Activated naive CD4-positive, alpha-beta T cell treated with anti-CD3 and anti-CD28 coated beads for 36 hours (primary cell): Measurements from ENCODE around the gene BAZ1B. TPM values are rescaled to one million over a fixed set of nuclear protein-coding genes. Genes with fewer than 3 reads are reported as not detected.
"Not testable (repeated sequence)": the region's sequence is repeated elsewhere in the genome, so short reads cannot be mapped to it uniquely, and the experiment has no call there.

ENCODE experiments used
- CTCF ChIA-PET: fragments of 350-600 bp; sonication (Branson Sonifier 250); formaldehyde crosslinking; loops from one replicate; lab custom pipeline; 2021; ENCODE audit warnings: antibody characterized with exemption; lab: Charles Lee
- DNase-seq: peaks from one replicate; pipeline ENCODE4 v3.0.0-alpha.2; 2020
- H3K27ac Mint-ChIP-seq: one replicate; pipeline ENCODE4 v1.8.0; 2021; ENCODE audit warnings: mild to moderate bottlenecking, mixed read lengths
- H3K27me3 Mint-ChIP-seq: one replicate; pipeline ENCODE4 v1.8.0; 2021; ENCODE audit warnings: low read depth, mixed read lengths
- H3K36me3 Mint-ChIP-seq: one replicate; pipeline ENCODE4 v1.8.0; 2021; ENCODE audit warnings: low read depth, mixed read lengths
- H3K4me1 Mint-ChIP-seq: one replicate; pipeline ENCODE4 v1.8.0; 2021; ENCODE audit warnings: low read depth, mixed read lengths
- H3K4me3 Mint-ChIP-seq: one replicate; pipeline ENCODE4 v1.8.0; 2021; ENCODE audit warnings: mild to moderate bottlenecking, moderate library complexity, mixed read lengths
- H3K9me3 Mint-ChIP-seq: one replicate; pipeline ENCODE4 v1.8.0; 2021; ENCODE audit warnings: mixed read lengths
- intact Hi-C: fragments of 100-400 bp; cut with micrococcal nuclease; formaldehyde crosslinking; loops from one replicate; pipeline ENCODE4 v1.15.1; 2023
- total RNA-seq, 2 experiments: library from RNA; stranded (reverse); gene quantifications; one replicate each; pipeline ENCODE4 v1.2.3, GENCODE V29; 2021

Gene BAZ1B
- total RNA-seq, 2 experiments from 2014 or later, result 67.6 to 69.9 TPM

GRCh38 chr7:73517241-73517995 is 4.7 kb downstream of the BAZ1B start:
- Mint-ChIP-seq H3K27ac (no peak overlapping the region), H3K4me1 (peaks cover 54% of the 10 kb centered on the region), H3K27me3 (no peaks in the 10 kb centered on the region), H3K36me3 (peaks cover 62% of the 10 kb centered on the region), H3K4me3 (no peak overlapping the region), H3K9me3 (no peaks in the 10 kb centered on the region)
- CTCF ChIA-PET, result interaction anchor here (1.2 kb wide), 1 partner anchor 13 kb away, joined by 3 read pairs; no protein-coding TSS in a partner anchor
- intact Hi-C loops, result no loop called here
- no peak for DNase-seq

- Mint-ChIP-seq H3K27ac (no peak overlapping the region), H3K9me3 (no peaks in the 10 kb centered on the region), H3K4me1 (peaks cover 55% of the 10 kb centered on the region), H3K36me3 (peaks cover 62% of the 10 kb centered on the region), H3K4me3 (no peak overlapping the region), H3K27me3 (no peaks in the 10 kb centered on the region)
- intact Hi-C loops, result no loop called here
- DNase-seq, result no peak
- CTCF ChIA-PET, result no interaction called here
These were observed 6.9 kb downstream of the BAZ1B start for GRCh38 chr7:73515178-73515577.

GRCh38 chr7:73512018-73512780 is 9.9 kb downstream of the BAZ1B start:
- CTCF ChIA-PET, result interaction anchor here (0.6 kb wide), 1 partner anchor 830 kb away, joined by 3 read pairs; no protein-coding TSS in a partner anchor
- Mint-ChIP-seq H3K4me1 (peaks cover 30% of the 10 kb centered on the region), H3K9me3 (no peaks in the 10 kb centered on the region), H3K4me3 (no peak overlapping the region), H3K27ac (no peak overlapping the region), H3K36me3 (peaks cover 52% of the 10 kb centered on the region), H3K27me3 (no peaks in the 10 kb centered on the region)
- intact Hi-C loops, result no loop called here
- DNase-seq, result no peak

GRCh38 chr7:73509463-73509862 is 12.6 kb downstream of the BAZ1B start:
- H3K27ac Mint-ChIP-seq, result no peak overlapping the region
- H3K4me1 Mint-ChIP-seq, result peaks cover 22% of the 10 kb centered on the region
- H3K9me3 Mint-ChIP-seq, result no peaks in the 10 kb centered on the region
- H3K4me3 Mint-ChIP-seq, result no peak overlapping the region
- CTCF ChIA-PET, result interaction anchor here (0.7 kb wide), 1 partner anchor 752 kb away, joined by 4 read pairs; no protein-coding TSS in a partner anchor
- intact Hi-C loops, result no loop called here
- no peaks in the 10 kb centered on the region for H3K27me3 Mint-ChIP-seq
- DNase-seq, result no peak
- peaks cover 50% of the 10 kb centered on the region for H3K36me3 Mint-ChIP-seq

- no peaks in the 10 kb centered on the region for H3K9me3 Mint-ChIP-seq
- H3K4me3 Mint-ChIP-seq, result no peak overlapping the region
- H3K27ac Mint-ChIP-seq, result no peak overlapping the region
- no peak for DNase-seq
- H3K27me3 Mint-ChIP-seq, result no peaks in the 10 kb centered on the region
- peaks cover 9% of the 10 kb centered on the region for H3K4me1 Mint-ChIP-seq
- CTCF ChIA-PET, result interaction anchor here (1.2 kb wide), 1 partner anchor 99 kb away, joined by 4 read pairs; no protein-coding TSS in a partner anchor
- H3K36me3 Mint-ChIP-seq, result peaks cover 50% of the 10 kb centered on the region
- intact Hi-C loops, result no loop called here
These were observed 14.5 kb downstream of the BAZ1B start for GRCh38 chr7:73507556-73507955.

GRCh38 chr7:73504920-73505319 is 17.2 kb downstream of the BAZ1B start:
- intact Hi-C loops, result no loop called here
- no peaks in the 10 kb centered on the region for H3K27me3 Mint-ChIP-seq
- CTCF ChIA-PET, result interaction anchor here (0.7 to 1.7 kb wide), 5 partner anchors 12 to 55 kb away, joined by 3 to 4 read pairs (median 3); no protein-coding TSS in a partner anchor
- H3K36me3 Mint-ChIP-seq, result peaks cover 47% of the 10 kb centered on the region
- H3K27ac Mint-ChIP-seq, result no peak overlapping the region
- no peaks in the 10 kb centered on the region for H3K9me3 Mint-ChIP-seq
- H3K4me3 Mint-ChIP-seq, result no peak overlapping the region
- peaks cover 4% of the 10 kb centered on the region for H3K4me1 Mint-ChIP-seq
- no peak for DNase-seq

- intact Hi-C loops, result no loop called here
- peaks cover 4% of the 10 kb centered on the region for H3K4me1 Mint-ChIP-seq
- H3K27me3 Mint-ChIP-seq, result no peaks in the 10 kb centered on the region
- no peaks in the 10 kb centered on the region for H3K9me3 Mint-ChIP-seq
- no peak for DNase-seq
- H3K4me3 Mint-ChIP-seq, result no peak overlapping the region
- H3K36me3 Mint-ChIP-seq, result peaks cover 49% of the 10 kb centered on the region
- CTCF ChIA-PET, result interaction anchor here (0.7 to 1.2 kb wide), 3 partner anchors 15 to 27 kb away, joined by 3 to 4 read pairs (median 3); no protein-coding TSS in a partner anchor
- no peak overlapping the region for H3K27ac Mint-ChIP-seq
These were observed 18.1 kb downstream of the BAZ1B start for GRCh38 chr7:73504017-73504416.

- DNase-seq, result no peak
- Mint-ChIP-seq H3K36me3 (peaks cover 48% of the 10 kb centered on the region), H3K9me3 (no peaks in the 10 kb centered on the region), H3K27ac (no peak overlapping the region), H3K4me1 (peaks cover 4% of the 10 kb centered on the region), H3K27me3 (no peaks in the 10 kb centered on the region), H3K4me3 (no peak overlapping the region)
- intact Hi-C loops, result no loop called here
- CTCF ChIA-PET, result interaction anchor here (1.0 kb wide), 1 partner anchor 17 kb away, joined by 4 read pairs; no protein-coding TSS in a partner anchor
These were observed 18.9 kb downstream of the BAZ1B start for GRCh38 chr7:73503229-73503628.

- CTCF ChIA-PET, result no interaction called here
- no peaks in the 10 kb centered on the region for H3K27me3 Mint-ChIP-seq
- no peak for DNase-seq
- intact Hi-C loops, result no loop called here
- no peak overlapping the region for H3K27ac Mint-ChIP-seq
- no peaks in the 10 kb centered on the region for H3K9me3 Mint-ChIP-seq
- peaks cover 8% of the 10 kb centered on the region for H3K4me1 Mint-ChIP-seq
- peaks cover 67% of the 10 kb centered on the region for H3K36me3 Mint-ChIP-seq
- H3K4me3 Mint-ChIP-seq, result no peak overlapping the region
These were observed 25.5 kb downstream of the BAZ1B start for GRCh38 chr7:73496626-73497025.

- intact Hi-C loops, H3K27ac Mint-ChIP-seq, CTCF ChIA-PET: not testable (repeated sequence)
These were observed 26.6 kb downstream of the BAZ1B start for GRCh38 chr7:73495507-73495906.

GRCh38 chr7:73489976-73490375 is 32.1 kb downstream of the BAZ1B start:
- no peak for DNase-seq
- CTCF ChIA-PET, result interaction anchor here (1.0 kb wide), 1 partner anchor 38 kb away, joined by 3 read pairs; no protein-coding TSS in a partner anchor
- Mint-ChIP-seq H3K27me3 (no peaks in the 10 kb centered on the region), H3K4me3 (no peak overlapping the region), H3K36me3 (peaks cover 36% of the 10 kb centered on the region), H3K9me3 (no peaks in the 10 kb centered on the region), H3K27ac (no peak overlapping the region), H3K4me1 (peaks cover 5% of the 10 kb centered on the region)
- intact Hi-C loops, result loop anchor here (10.0 kb wide), 1 partner anchor 85 kb away; the partner anchor contains the start of gene TBL2

More at GRCh38 chr7:73495507-73495906, 26.6 kb downstream of the BAZ1B start:
- not testable (repeated sequence) for H3K9me3 Mint-ChIP-seq, DNase-seq, H3K4me3 Mint-ChIP-seq, H3K27me3 Mint-ChIP-seq, H3K4me1 Mint-ChIP-seq
- H3K36me3 Mint-ChIP-seq, result peaks cover 61% of the 10 kb centered on the region

GRCh38 chr7:73487486-73487885 is 34.6 kb downstream of the BAZ1B start:
- H3K27me3 Mint-ChIP-seq, result no peaks in the 10 kb centered on the region
- no peaks in the 10 kb centered on the region for H3K9me3 Mint-ChIP-seq
- no peak overlapping the region for H3K27ac Mint-ChIP-seq
- intact Hi-C loops, result loop anchor here (10.0 kb wide), 1 partner anchor 87 kb away; the partner anchor contains the start of gene TBL2
- H3K4me3 Mint-ChIP-seq, result no peak overlapping the region
- peaks cover 25% of the 10 kb centered on the region for H3K36me3 Mint-ChIP-seq
- DNase-seq, result no peak
- H3K4me1 Mint-ChIP-seq, result peaks cover 2% of the 10 kb centered on the region
- CTCF ChIA-PET, result interaction anchor here (0.6 to 1.1 kb wide), 3 partner anchors 11 to 648 kb away, joined by 3 to 4 read pairs (median 4); no protein-coding TSS in a partner anchor
